HEK293 (cell line): ENCODE measurements around the gene ZSCAN16.
A peak's percentile ranks its signal among the peaks of the same experiment; 100 is the strongest.

Experiments
- CTCF ChIP-seq: fragments of 450-650 bp; formaldehyde crosslinking; IDR thresholded peaks from 2 replicates; pipeline ENCODE4 v1.5.1; 2016; ENCODE audit warnings: missing biosample characterization, missing genetic modification characterization
- ELK4 ChIP-seq: IDR thresholded peaks from 2 replicates; pipeline ENCODE4 v1.6.1; 2011; ENCODE audit warnings: mild to moderate bottlenecking, low read depth, low read length, borderline replicate concordance
- GLI4 ChIP-seq: fragments of 450-650 bp; formaldehyde crosslinking; IDR thresholded peaks from 2 replicates; pipeline ENCODE4 v1.5.1; 2016; ENCODE audit warnings: missing biosample characterization, missing genetic modification characterization
- PATZ1 ChIP-seq: fragments of 450-650 bp; formaldehyde crosslinking; IDR thresholded peaks from 2 replicates; pipeline ENCODE4 v1.5.1; 2016; ENCODE audit warnings: missing biosample characterization, missing genetic modification characterization
- PBX3 ChIP-seq: sonication (generic); formaldehyde crosslinking; IDR thresholded peaks from 2 replicates; pipeline ENCODE4 v1.8.1; 2022; ENCODE audit warnings: mild to moderate bottlenecking, moderate library complexity, missing genetic modification reagents
- REST ChIP-seq: fragments of 450-650 bp; formaldehyde crosslinking; IDR thresholded peaks from 2 replicates; pipeline ENCODE4 v1.5.1; 2016; ENCODE audit warnings: missing biosample characterization, missing genetic modification characterization
- TCF7L2 ChIP-seq: IDR thresholded peaks from 2 replicates; pipeline ENCODE4 v1.6.1; 2011; ENCODE audit warnings: low read depth, mild to moderate bottlenecking, inconsistent platforms, low read length, moderate library complexity, borderline replicate concordance
- WT1 ChIP-seq: fragments of 450-650 bp; formaldehyde crosslinking; IDR thresholded peaks from 2 replicates; pipeline ENCODE4 v1.5.1; 2016; ENCODE audit warnings: missing biosample characterization, missing genetic modification characterization
- ZNF146 ChIP-seq: fragments of 450-650 bp; formaldehyde crosslinking; IDR thresholded peaks from 2 replicates; pipeline ENCODE4 v1.5.1; 2016; ENCODE audit warnings: missing biosample characterization, missing genetic modification characterization
- ZNF274 ChIP-seq, 2 experiments: fragments of 200-500 bp in 1 of 2; fragments of 450-650 bp in 1 of 2; sonication (Bioruptor generic) in 1 of 2; formaldehyde crosslinking in 1 of 2; IDR thresholded peaks; 2 replicates each; pipeline versions ENCODE4 v1.5.1 to v1.6.1; 2014 to 2016; ENCODE audit warnings: borderline replicate concordance in 1 of 2, inconsistent platforms in 1 of 2, low read length in 1 of 2, missing biosample characterization in 1 of 2, missing genetic modification characterization in 1 of 2
- ZNF654 ChIP-seq: fragments of 450-650 bp; formaldehyde crosslinking; IDR thresholded peaks from 2 replicates; pipeline ENCODE4 v1.5.1; 2016; ENCODE audit warnings: low read depth, missing biosample characterization, missing genetic modification characterization
- ZNF776 ChIP-seq: fragments of 450-650 bp; formaldehyde crosslinking; IDR thresholded peaks from 2 replicates; pipeline ENCODE4 v1.5.0; 2017; ENCODE audit warnings: missing biosample characterization, missing genetic modification characterization, borderline replicate concordance

GRCh38 chr6:28136585-28137504, 12.4 kb downstream of the ZSCAN16 start:
- TF ChIP-seq CTCF (peak; percentile 34; the same call in 1 of the 2 replicates), ZNF776 (tag by site-specific recombination) (no peak), ZNF274 (IDR thresholded peaks at IDR 0.05; ENCODE audit: low read length) (no peak), ZNF274 (tag by site-specific recombination; IDR thresholded peaks at IDR 0.05; ENCODE audit: borderline replicate concordance) (no peak), GLI4 (peak; percentile 76; the same call in 1 of the 2 replicates), ELK4 (no peak), PBX3 (CRISPR knock-in tag) (no peak), PATZ1 (tag by site-specific recombination) (peak; percentile 80), ZNF654 (tag by site-specific recombination) (no peak), TCF7L2 (no peak), ZNF146 (tag by site-specific recombination) (peak; percentile 57; the same call in 1 of the 2 replicates), REST (peak; percentile 37; the same call in 1 of the 2 replicates), WT1 (tag by site-specific recombination) (peak; percentile 38)
